A549 (cell line): ENCODE results near the gene EXOG.

Experiments used
- EHF ChIP-seq: fragments of 250-450 bp; sonication (Bioruptor Pico); IDR thresholded peaks from 2 replicates; pipeline ENCODE4 v1.5.0; 2020; ENCODE audit warnings: mild to moderate bottlenecking
- EP300 ChIP-seq, 2 experiments: fragments of >200 bp; sonication (Bioruptor Twin); formaldehyde crosslinking; IDR thresholded peaks; 2 replicates in 1 of 2; 3 replicates in 1 of 2; pipeline ENCODE4 v1.6.1; 2016 to 2017
- MAFK ChIP-seq: fragments of 450-650 bp; IDR thresholded peaks from 2 replicates; pipeline ENCODE4 v1.6.1; 2014; ENCODE audit not compliant: partially characterized antibody
- MYC ChIP-seq: IDR thresholded peaks from 2 replicates; pipeline ENCODE4 v1.6.1; 2012; ENCODE audit warnings: mild to moderate bottlenecking, inconsistent platforms, low read length, improper control_type of control experiment, borderline replicate concordance
- TF ChIP-seq, protein P1 (sequence below): fragments of >200 bp; sonication (Bioruptor Twin); formaldehyde crosslinking; IDR thresholded peaks from 3 replicates; pipeline ENCODE4 v1.5.1; 2016

DNA sequence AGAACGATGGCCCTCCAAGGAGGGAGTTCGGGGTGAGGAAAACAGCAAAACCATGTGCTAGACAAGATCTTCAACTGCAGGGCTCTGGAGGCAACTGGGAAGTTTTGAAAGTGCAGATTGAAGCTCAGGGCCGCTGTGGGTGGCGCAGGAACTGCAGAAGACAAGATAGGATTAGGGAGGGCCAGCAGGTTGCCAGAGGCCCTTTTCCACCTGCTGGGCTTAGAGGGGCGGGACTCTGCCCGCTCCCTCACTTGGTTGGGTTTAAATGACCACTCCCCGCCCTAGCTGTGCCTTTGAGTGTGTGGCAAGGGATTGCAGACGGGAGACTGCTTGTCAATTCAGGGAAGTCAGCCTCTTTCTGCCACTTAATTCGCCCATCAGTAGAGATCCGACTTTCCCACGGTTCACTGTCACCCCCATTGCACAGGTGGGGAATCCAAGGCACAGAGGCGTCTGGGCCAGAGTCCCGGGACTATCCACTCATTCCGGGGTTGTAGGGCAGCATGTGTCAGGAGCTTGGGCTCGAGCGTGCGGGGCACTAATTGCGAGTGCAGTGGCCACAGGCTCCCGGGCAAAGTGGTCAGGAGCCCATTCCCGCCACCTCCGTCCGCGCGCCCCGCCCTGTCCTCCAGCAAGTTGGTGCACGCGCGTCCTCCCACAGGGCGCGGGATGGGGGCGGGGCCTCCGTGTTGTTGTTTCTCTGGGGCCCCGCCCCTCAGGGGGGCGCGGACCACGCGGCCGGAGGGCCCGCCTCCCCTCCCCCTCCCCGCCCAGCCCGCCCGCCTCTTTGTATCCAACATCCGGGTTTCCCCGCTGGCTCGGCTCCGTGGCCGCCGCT, 42.8 kb upstream of the EXOG start, which contains the start of gene ACVR2B:
- TF ChIP-seq, protein P1, sequence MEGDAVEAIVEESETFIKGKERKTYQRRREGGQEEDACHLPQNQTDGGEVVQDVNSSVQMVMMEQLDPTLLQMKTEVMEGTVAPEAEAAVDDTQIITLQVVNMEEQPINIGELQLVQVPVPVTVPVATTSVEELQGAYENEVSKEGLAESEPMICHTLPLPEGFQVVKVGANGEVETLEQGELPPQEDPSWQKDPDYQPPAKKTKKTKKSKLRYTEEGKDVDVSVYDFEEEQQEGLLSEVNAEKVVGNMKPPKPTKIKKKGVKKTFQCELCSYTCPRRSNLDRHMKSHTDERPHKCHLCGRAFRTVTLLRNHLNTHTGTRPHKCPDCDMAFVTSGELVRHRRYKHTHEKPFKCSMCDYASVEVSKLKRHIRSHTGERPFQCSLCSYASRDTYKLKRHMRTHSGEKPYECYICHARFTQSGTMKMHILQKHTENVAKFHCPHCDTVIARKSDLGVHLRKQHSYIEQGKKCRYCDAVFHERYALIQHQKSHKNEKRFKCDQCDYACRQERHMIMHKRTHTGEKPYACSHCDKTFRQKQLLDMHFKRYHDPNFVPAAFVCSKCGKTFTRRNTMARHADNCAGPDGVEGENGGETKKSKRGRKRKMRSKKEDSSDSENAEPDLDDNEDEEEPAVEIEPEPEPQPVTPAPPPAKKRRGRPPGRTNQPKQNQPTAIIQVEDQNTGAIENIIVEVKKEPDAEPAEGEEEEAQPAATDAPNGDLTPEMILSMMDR, result no peak
- no peak for TF ChIP-seq EP300 (IDR thresholded peaks at IDR 0.05)
- no peak for TF ChIP-seq MAFK
- 0 out of 2 replicates have a peak, but pooled peaks have one; percentile 53 for TF ChIP-seq MYC
- TF ChIP-seq EHF (CRISPR knock-in tag), result no peak
